Pancreas (tissue), 10 donors: ENCODE results near the gene POLQ. TPM values are rescaled to one million over a fixed set of nuclear protein-coding genes. Genes with fewer than 3 reads are reported as not detected.

Experiments
- ATAC-seq, 4 donors: fragments of 200-7000 bp; cut with Tn5 transposase; one replicate each; pipeline versions ENCODE4 v1.8.0 to v1.9.1; 2020; ENCODE audit warnings: mild to moderate bottlenecking in 4 of 4, moderate library complexity in 4 of 4
- DNase-seq, 6 donors: peaks; one replicate each; pipeline ENCODE4 v3.0.0-alpha.2; 2020
- FAIRE-seq: peaks from 2 replicates; lab custom pipeline; 2012; peaks lifted over from hg19 to GRCh38; lab: Jason Lieb, UNC
- H3K27ac ChIP-seq, 4 donors: fragments of 200-600 bp; sonication (generic); 1 replicate in 3 of 4; 2 replicates in 1 of 4; pipeline versions ENCODE4 v1.5.0 to v1.8.0; 2020
- H3K27me3 ChIP-seq, 4 donors: fragments of 200-600 bp; one replicate each; pipeline ENCODE4 v1.8.0; 2021
- H3K36me3 ChIP-seq, 3 donors: fragments of 200-600 bp; sonication (generic) in 1 of 3; one replicate each; pipeline versions ENCODE4 v1.5.0 to v1.8.0; 2020 to 2021
- H3K4me1 ChIP-seq, 3 donors: fragments of 200-600 bp; one replicate each; pipeline ENCODE4 v1.8.0; 2021
- H3K4me3 ChIP-seq, 4 donors: fragments of 200-600 bp; sonication (generic) in 2 of 4; one replicate each; pipeline versions ENCODE4 v1.5.0 to v1.8.0; 2020 to 2021
- H3K9me3 ChIP-seq, 4 donors: fragments of 200-600 bp; one replicate each; pipeline ENCODE4 v1.8.0; 2021
- CTCF ChIP-seq, 4 donors: fragments of 200-600 bp; sonication (generic) in 3 of 4; IDR thresholded peaks; one replicate each; pipeline versions ENCODE4 v1.5.0 to v1.8.0; 2021; ENCODE audit warnings: antibody characterized with exemption in 4 of 4
- WGBS, 2 donors: extraction: QIAGEN DNeasy Blood & Tissue Kit; methylation state at CpG; one replicate each; pipeline ENCODE4 v1.1.7; 2013; 5-methylcytosine and 5-hydroxymethylcytosine counted together
- intact Hi-C, 3 donors: fragments of 100-400 bp; cut with DNase I; formaldehyde crosslinking; loops; one replicate each; pipeline versions ENCODE4 v1.11.1 to v1.14.2; 2022
- polyA plus RNA-seq, 2 donors: library from polyadenylated mRNA; stranded (reverse); fragments of 200-250 nt; gene quantifications; one replicate each; pipeline ENCODE4 v1.2.3, GENCODE V29; 2013
- total RNA-seq, 6 donors: library from RNA; stranded (reverse); fragmentation: NEBNext Ultra II Directional in 4 of 6; extraction: Animal tissue kit (Norgen Biotek cat#: 25700) in 4 of 6; gene quantifications; one replicate each; pipeline versions ENCODE4 v1.2.1 to v1.2.4, GENCODE V29; 2021 to 2023
- donor health status: healthy with polysubstance abuse.
- donor health status: DM: no; HTN: no; CAD: no; lungs with moderate emphysema.
- donor health status: DM: no; HTN: no; CAD: no.
- donor health status: control.
- donor health status: control.
- donor health status: Bipolar disorder and iron deficiency.
- donor health status: DM: yes; HTN: yes; CAD: no.
- donor health status: DM: no; HTN: no; CAD: no.
- donor health status: DM: no; HTN: no; CAD: no.
- donor health status: DM: yes; HTN: yes; CAD: no.

Gene POLQ
- total and polyA plus RNA-seq, 8 donors = under 0.01 to 0.49 (median 0.11) TPM

- DNase-seq (no peak), ATAC-seq (no peak), FAIRE-seq (no peak)
- no peaks in the 10 kb centered on the region for H3K36me3 ChIP-seq
- intact Hi-C loops = no loop called here
- H3K27me3 ChIP-seq = no peaks in the 10 kb centered on the region
- no peak for TF ChIP-seq CTCF (IDR thresholded peaks at IDR 0.05)
- no peak overlapping the region for H3K27ac ChIP-seq
- H3K4me3 ChIP-seq = no peak overlapping the region
- WGBS, 2 donors = 53 to 77% methylated on average over 2 of the region's 2 CpGs
- H3K4me1 ChIP-seq = no peaks in the 10 kb centered on the region
- no peaks in the 10 kb centered on the region for H3K9me3 ChIP-seq
Measured at GRCh38 chr3:121436074-121436473, 109.7 kb downstream of the POLQ start.

- ATAC-seq (peak in 3 of 4 donors; percentile 78 to 95 (median 92)), FAIRE-seq (no peak), DNase-seq (peak in 1 of 6 donors; percentile 32)
- intact Hi-C loops = no loop called here
- Histone ChIP-seq H3K4me1 (no peaks in the 10 kb centered on the region), H3K4me3 (peak overlapping the region in 1 of 4 donors; percentile 13), H3K9me3 (no peaks in the 10 kb centered on the region), H3K27ac (no peak overlapping the region), H3K27me3 (no peaks in the 10 kb centered on the region), H3K36me3 (no peaks in the 10 kb centered on the region)
- no peak for TF ChIP-seq CTCF (IDR thresholded peaks at IDR 0.05)
- 66 to 67% methylated on average over 5 of the region's 5 CpGs for WGBS, 2 donors
Measured at GRCh38 chr3:121431726-121432517, 113.9 kb downstream of the POLQ start.

DNA sequence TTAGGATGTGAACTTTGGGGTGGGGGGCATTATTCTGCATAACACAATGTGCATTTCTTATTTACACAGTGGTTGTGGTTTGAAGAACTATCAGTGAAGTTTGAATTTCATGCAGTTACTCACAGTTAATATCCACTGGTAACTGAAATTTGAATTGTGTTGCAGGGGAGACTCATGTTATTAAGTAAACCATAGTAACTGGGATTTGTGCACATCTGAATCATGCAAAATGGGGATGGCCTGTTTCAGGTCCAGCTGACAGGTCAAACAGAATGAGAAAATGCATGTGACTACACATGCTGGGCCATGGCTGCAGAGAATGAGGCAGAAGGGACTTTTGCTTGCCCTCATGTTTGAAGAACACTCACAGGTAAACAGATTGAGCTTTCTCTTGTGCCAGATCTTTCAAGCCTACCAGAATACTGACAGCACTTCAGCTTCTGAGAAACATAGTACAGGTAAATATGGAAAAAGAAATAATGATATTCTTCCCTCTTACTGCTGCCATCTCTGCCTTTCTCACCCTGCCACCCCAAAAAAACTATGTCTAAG is 115.0 kb downstream of the POLQ start:
- intact Hi-C loops = no loop called here
- no peaks in the 10 kb centered on the region for H3K4me1 ChIP-seq
- no peak for FAIRE-seq
- H3K36me3 ChIP-seq = no peaks in the 10 kb centered on the region
- no peak for DNase-seq
- H3K27ac ChIP-seq = no peak overlapping the region
- peak in 1 of 4 donors; percentile 31 for ATAC-seq
- no peak for TF ChIP-seq CTCF (IDR thresholded peaks at IDR 0.05)
- no peaks in the 10 kb centered on the region for H3K9me3 ChIP-seq
- H3K4me3 ChIP-seq = no peak overlapping the region
- H3K27me3 ChIP-seq = no peaks in the 10 kb centered on the region

DNA sequence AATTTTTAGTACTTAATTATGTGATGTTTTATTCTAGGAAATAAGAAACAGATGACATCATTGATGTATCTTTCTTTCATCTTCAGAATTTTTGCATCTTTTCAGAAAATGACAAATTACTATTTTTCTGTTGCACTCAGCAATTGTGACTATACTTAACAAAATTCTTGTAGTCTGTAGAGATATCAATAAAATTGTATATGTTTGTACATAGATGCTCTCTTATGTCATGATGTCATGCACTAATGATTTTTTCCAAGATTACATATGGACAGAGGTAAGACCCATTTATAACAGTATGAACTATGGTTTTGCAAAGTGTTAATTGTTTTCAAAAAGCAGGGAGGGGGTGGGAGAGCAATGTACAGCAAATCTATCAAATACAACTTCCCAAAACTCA is 121.2 kb downstream of the POLQ start:
- ATAC-seq = no peak
- TF ChIP-seq CTCF (IDR thresholded peaks at IDR 0.05) = no peak
- intact Hi-C loops = no loop called here

DNA sequence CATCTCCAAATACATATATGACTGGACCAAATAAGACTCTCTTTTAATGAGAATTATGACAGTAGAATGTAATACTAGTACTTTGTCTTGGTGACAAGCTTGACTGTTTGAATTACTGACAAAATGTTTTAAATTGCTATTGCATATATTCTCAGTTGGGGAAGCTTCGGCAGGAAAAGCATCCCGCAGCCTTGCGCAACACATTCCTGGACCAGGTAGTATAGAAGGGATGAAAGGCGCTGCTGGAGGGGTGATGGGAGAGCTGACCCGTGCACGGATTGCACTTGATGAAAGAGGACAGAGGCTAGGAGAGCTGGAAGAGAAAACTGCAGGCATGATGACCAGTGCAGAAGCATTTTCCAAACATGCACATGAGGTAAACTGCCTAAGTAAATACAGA is 127.6 kb downstream of the POLQ start:
- no peaks in the 10 kb centered on the region for H3K9me3 ChIP-seq
- H3K4me1 ChIP-seq = no peaks in the 10 kb centered on the region
- intact Hi-C loops = no loop called here
- no peaks in the 10 kb centered on the region for H3K36me3 ChIP-seq
- FAIRE-seq (no peak), DNase-seq (no peak), ATAC-seq (no peak)
- H3K4me3 ChIP-seq = no peak overlapping the region
- H3K27ac ChIP-seq = no peak overlapping the region
- H3K27me3 ChIP-seq = no peaks in the 10 kb centered on the region
- 88 to 93% methylated on average over 6 of the region's 6 CpGs for WGBS, 2 donors
- no peak for TF ChIP-seq CTCF (IDR thresholded peaks at IDR 0.05)

More for the DNA sequence above, 121.2 kb downstream of the POLQ start:
- no peak for DNase-seq
- Histone ChIP-seq H3K4me1 (no peaks in the 10 kb centered on the region), H3K9me3 (no peaks in the 10 kb centered on the region), H3K27ac (no peak overlapping the region), H3K4me3 (no peak overlapping the region), H3K36me3 (no peaks in the 10 kb centered on the region), H3K27me3 (no peaks in the 10 kb centered on the region)
- no peak for FAIRE-seq
